NCI-H1694 treated with DMSO at 0.1 percent for 48 hours (cell line): ENCODE data around the gene ENPP3.

Experiments
- DNase-seq: peaks from one replicate; lab custom pipeline; 2025; lab: John Stamatoyannopoulos, UW

The ENPP3 gene

DNA sequence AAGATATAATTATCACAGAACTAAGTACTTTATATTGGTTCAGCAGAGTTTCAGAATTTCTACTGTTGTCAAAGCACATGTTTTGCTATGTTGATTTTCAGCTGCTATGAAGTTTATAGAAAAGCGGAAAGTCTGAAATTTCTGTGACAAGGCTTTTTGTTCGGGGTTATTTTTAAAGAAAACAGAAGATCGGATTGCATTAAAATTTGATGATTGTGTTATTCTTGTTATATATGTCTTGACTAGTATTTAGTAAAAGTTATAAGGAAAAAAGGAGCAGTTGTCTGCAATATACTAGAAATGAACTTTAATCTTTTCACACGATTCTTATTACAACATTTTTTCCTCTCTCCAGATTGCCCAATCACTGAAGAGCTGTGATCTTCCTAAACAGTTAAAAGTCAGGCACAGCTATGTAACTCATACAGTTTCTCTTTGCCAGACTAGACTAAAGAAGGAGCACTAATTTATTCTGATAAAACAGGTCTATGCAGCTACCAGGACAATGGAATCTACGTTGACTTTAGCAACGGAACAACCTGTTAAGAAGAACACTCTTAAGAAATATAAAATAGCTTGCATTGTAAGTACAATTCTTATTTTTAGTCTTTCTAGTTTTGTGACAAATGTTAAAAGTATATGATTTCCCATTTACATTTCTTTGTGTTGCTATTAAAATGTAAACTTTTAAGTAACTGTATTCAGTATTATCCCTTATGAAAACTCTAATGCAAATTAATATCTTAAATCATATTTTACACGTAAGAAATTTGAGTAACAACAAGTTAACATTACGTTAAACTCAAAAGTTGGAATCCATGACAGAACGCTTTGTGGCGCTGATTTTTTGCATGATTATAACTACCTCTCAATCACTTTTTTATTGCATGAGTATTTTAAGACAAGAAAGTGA, at the start of gene ENPP3:
ENPP3 (plus strand) TSS at position 423 of the 913 bp plus-strand sequence; CDS start at position 506, 83 bp downstream.
- no peak for DNase-seq

DNA sequence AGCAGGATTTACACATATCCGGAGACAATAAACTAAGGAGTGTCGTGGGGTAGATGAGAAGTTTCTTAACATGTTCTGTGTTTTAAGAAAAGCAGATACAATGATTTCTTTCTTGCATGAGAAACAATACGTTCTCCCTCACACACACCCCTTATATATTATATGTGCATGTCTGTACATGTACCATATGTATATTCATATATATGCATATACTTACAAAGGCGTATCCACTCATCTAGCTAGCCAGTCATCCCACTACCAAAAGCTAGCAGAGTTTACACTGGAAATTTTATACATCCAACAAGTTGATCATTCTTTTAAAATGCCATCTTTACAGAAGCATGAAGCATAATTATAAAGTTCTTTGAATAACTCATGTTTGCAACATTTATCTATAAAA, 49.2 kb upstream of the ENPP3 start:
- DNase-seq, result no peak

DNA sequence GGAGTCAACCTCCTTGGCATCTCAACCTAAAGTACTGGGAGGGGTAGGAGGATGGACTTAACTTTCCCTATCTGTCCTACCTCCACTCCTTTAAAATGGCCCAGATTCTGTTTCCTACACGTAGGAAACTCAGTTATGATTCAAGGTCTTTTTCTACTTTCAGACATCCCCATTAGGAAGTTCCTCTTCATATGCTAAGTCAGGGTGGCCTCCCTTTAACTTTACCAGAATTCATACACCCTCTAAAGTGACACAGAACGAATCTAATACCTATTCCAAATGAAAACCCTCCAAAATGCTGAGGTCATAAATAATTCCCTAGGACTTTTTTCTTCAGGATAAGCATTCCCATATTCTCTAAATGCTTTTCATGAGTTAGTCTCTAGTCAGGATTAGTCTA, 48.5 kb upstream of the ENPP3 start:
- no peak for DNase-seq

DNA sequence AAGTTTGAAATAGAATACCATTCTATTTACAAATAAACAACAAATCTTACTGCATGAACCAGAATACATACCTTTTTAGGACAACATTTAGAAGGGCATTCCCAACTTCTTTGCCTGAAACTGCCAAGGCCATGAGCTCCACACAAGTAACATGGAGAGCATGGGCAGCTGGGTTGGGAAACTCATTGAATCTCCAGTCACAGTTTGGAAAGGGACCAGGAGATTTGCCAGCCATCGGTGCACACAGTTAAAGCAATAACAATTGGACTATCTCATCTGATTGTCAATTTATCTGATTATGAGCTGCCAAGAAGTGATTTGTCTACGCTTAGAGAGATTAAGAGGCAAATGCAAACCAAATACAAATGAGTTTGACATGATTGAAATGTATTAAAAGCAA, 44.2 kb upstream of the ENPP3 start:
- DNase-seq, result no peak

DNA sequence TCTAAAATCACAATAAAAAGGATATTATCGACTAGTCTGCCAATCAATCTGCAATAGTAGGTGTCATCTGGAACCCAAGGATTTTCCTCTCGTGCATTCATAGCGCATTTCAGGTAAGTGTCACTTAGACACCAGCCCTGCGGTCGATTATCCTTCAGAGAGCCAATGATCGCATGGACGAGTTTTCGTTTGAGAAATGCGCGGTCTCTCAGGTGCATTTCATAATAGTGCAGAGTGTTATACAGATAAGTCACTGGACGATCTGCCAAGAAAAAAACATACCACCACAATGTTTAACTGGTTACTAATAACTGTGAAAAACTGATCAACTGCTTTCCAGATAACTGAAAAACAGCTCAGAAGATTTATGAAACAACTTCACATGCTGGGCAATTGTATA, 43.0 kb upstream of the ENPP3 start:
- no peak for DNase-seq

DNA sequence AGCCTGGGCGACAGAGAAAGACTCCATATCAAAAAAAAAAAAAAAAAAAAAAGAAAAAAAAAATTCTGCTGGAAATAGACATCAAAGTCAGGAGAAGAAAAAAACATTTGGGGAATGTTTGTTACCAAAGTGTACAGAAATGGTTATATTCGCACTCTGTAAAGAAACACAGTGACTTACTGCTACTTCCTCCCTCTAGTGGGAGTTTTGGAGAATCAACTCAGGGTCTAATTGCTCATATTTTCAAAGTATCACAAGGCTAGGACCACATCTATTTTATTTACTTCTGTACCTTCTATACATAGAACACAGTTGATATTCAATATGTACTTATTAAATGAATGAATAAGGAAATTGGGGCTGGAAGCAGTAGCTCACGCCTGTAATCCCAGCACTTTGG, 39.7 kb upstream of the ENPP3 start:
- DNase-seq, result no peak

DNA sequence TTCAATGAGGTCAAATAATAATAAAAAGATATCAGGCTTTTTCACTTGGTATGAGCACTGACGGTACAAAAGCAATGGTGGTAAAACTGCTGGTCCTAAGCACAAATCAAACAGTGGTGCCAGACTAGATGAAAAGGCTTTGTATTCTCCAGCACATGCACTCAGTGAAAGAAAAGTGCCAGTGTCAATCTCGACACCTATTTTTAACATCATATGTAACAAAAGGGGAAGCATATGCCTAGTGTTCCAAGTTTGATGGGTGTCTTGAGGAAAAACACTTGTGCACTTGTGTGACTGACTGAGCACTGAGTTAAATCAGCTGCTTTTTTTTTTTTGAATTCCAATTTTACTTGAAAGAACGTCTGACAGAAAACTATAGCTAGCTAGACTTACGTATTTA, 36.4 kb upstream of the ENPP3 start:
- no peak for DNase-seq

DNA sequence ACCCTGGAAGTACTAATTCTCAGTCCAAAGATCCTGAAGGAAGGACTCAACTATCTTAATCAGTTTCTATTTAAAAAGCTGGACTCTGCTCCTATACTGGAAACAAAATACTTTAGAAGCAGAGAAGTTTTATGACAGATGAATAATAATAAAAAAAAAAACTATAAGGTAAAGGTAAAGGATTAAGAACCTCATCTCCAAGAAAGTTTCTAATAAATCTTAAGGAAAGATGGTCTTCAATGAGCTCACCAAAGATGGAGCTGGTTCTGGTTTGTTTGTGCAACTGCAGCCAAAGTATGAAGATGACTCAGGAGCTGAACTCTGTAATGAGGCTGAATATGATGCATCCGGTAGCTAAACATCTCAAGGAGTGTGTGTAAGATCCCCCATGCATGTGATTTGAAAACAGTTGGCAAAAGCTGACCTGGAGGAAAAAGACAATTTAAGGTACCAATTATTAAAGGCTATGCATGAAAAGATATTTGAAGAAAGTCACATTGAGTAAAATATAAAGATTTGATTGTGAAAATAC, 34.3 kb upstream of the ENPP3 start:
- DNase-seq, result no peak

DNA sequence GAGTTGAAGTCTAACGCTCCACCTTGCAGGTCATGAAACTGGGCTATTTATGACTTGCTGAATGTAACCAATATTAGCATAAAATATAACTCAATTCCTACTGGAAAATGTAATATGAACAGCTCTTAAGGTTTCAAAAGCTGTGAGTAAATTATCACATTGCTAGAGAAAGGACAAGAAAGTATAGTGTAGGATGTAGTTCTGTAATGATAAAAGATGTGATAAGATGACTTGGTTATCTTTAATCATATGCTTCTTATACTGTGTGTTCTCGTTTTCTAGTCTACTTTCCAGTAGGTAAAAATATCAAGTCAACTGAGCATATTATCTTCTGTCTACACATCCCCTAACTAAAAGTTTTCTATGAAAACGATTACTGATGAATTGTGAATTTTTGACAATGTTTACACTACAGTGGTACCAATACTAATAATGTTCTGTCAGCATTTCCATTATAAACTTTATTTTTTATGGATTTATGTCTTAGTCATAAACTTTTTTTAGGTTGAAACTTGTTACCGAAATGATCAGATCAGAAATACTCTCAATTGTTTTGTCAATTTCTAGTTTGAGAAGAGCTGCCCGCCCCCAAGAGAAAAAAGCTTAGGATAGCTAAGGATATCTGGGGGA, 23.7 kb upstream of the ENPP3 start:
- no peak for DNase-seq

DNA sequence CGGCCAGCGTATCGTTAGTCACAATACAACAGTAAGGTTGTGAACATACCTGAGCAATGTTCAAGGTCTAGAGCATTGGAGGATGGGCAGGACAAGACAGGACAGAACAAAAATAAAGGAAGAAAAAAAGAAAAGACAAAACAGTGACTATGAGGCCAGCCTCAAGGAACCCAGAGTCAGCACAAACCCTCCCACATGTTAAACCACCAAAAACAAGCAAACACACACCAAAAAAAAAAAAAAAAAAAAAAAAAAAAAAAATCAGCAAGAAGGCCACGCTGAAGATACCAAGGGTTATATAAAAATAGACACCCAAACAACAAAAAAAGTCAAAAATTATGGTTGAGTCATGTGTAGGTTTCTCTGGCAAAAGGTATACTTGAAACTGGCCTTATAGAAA, 21.8 kb upstream of the ENPP3 start:
- no peak for DNase-seq

DNA sequence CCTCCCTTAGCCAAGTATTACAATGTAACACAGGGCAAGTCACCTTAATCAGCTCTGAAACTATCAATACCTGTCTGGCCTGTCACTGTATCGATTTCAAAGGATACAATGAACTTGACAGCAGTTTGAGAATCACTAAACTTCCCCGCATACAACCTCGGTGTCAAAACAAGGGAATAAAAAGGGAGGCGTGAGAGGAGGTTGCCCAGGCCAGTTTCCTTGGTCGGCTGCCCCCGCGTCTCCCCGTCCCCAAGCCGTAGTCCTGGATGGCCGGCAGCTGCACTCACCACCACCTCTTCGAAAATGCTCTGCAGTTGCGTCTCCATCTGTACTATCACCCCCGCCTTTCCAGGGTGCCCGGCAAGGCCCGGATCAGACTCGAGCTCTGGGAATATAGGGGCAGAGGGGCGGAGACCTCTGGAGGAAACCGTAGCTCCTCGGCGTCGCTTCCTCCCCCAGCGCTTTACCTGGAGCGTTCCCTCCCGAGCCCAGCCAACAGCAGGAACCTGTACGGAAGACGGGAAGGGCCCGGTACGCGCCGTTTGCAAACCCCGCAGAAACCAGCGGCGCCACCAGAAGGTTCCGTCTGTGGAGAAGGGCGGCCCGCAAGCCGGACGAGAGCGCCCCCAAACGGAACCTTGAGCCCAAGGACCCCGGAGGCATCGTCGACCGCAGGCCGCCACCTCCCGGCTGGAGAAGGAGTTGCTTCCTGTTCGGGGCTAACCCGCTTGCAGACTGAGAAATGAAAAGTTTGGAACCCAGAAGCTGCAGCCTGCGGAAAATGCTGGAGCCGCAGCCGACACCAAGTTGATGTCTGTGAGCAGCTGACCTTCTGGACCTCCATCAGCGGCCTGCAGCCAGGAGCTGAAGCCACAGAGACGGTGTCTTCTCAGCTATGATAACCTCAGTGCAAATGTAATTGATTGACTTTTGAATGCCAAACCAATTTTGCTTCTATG, 9.1 kb upstream of the ENPP3 start, which contains the start of gene MED23:
MED23 (minus strand) TSS at position 519 of the 959 bp plus-strand sequence; CDS start at position 326, 193 bp downstream.
- DNase-seq, result peak; percentile 79

DNA sequence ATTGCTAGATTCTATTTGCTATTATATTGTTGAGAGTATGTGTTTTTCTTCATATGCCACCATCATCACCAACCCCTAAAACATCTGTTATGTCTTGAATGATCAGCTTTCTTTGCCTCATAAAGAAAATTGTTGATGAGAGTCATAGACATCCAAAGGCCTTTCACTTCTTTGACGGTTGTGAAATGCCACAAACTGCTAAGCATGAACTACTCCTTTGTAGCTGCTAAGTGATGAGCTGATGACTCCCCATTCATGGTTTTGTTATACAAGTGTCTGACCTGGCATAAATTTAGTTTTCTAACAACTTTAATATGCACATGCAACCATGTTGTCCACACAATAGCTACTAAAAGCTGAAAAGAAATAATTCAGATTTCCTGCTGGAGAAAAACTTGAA, 8.4 kb upstream of the ENPP3 start:
- DNase-seq, result no peak

DNA sequence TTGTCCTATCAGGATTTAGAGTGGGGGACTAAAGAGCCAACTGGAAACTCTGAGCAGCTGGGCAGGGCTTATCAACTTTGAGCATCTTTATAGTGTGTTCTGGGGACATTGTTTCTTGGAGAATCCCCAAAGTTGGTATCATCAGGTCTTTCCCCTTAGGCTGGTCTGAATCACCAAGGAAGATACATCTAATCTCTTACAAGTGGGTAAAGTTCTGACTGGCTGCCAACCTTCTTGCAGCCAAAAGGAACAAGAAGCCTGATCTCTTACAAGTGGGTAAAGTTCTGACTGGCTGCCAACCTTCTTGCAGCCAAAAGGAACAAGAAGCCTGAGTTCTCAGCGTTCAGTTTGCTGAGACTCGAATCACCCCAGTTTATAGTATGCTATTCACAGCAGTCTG, 7.5 kb upstream of the ENPP3 start:
- DNase-seq, result no peak

DNA sequence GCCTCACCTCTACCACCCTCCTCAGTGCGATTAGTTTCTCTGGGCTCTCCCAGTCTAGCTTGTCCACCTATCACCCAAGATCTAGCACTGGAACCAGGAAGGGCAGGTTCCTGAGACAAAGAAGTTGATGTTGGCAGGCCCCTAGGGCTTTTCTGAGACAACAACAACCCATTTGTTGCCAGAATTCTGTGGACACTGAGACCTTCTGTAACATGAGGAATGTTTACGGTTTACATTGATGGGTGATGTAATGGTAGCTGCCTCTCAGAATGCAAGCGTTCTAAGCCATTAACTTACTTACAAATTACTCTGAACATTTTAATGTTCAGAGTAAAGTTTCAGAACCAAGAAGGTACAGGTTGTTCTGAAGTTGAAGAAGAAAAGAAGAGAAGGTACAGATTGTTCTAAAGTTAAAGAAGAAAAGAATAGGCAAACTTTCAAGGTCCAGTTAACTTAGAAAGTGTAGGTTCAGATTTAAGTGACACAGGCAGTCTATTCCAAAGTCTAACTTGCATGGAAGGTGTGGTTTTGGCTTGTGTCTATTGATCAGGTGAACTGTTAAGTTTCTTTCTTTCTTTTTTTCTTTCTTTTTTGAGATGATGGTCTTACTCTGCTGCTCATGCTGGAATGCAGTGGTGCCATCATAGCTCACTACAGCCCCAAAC, 5.3 kb upstream of the ENPP3 start:
- no peak for DNase-seq

DNA sequence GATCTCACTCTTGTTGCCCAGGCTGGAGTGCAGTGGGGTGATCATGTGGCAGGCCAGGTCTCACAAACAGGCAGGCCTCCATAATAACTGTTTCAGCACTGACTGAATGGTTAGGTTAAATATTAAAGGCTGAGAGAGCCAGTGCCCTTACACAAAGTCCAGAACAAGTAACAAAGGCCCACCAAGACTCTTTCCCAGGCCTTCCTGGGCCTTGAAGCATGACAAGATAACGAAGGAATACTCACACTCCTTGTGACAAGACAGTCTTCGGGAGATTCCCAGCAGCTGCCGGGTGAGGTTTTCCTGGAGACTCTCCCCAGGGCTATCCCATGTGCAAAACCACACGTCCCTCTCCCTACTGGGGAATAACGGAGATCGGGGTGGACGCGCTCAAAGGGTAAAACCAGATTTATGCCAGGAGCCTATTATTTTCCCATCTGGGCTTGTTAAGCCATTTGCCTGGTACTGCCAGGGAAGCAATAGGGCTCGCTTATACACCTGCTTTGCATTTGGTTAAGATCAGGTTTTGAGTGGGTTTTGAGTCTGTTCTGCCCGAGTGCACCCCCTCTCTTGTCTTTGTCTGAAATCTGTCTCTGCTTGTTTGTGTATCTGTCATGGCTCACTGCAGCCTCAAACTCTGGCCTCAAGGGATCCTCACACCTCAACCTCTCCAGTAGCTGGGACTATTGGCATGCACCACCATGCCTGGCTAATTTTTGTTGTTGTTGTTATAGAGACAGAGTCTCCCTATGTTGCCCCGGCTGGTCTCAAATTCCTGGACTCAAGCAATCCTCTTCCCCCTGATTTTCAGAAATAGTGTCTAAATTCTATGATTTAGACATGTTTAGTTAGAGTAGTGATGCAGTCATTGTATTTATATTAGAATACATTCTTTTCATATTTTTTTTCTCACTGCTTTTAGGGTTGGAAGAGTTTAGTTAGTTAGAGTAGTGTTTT, 1.4 kb upstream of the ENPP3 start:
- no peak for DNase-seq

DNA sequence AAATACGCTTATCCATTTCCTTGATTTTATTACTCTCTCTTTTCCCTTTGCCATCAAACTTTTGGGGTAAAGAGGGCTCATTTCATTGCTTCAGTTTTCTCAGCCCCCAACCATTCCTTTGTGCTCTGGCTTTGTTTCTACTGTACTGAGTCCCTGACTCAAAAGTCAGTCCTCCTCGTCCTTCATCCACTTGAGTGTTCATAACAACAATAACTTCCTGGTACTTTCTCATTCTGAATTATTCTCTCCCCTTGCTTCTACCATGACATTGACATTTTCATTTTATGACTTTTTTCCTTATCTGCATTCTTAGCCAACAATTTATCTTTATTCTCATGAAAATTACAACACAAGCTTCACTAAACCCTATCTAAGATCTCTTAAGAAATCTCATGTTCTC, 911 bp downstream of the ENPP3 start:
- no peak for DNase-seq

DNA sequence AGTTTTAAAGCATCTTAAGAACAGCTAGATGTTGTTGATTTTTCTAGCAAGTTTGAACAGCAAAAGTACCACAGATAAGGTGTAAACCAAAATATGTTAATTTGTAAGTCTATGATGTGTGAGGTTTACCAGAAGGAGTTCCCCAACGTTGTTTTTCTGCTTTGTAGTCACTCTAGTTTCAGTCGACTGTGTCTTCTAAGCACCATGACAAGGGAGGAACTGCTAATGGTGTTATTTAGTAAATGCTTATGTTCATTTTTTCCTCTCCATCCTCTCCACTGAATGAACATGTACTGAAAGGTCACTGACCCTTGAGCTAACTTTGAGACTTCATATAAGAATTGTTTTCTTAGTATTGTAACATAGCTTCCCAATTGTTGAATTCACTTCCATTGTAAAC, 3.0 kb downstream of the ENPP3 start:
- DNase-seq, result no peak

DNA sequence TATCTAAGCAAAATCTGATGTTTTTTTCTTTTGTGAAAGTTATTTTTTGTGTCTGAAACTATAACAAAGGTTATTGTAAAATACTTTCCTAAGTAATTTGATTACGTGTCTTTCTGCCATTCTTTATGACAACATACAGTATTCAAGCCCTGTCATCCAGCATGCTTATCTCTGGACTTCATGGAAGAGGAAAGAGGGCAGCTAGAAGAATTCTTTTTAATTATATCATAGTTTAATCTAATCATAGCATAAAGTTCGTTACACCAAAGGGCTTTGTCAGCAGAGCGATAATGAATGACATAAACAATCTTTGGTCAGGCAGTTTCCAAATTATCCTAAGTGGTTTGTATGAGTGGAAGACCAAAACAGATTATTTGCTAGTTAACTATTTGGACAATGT, 3.5 kb downstream of the ENPP3 start:
- no peak for DNase-seq

DNA sequence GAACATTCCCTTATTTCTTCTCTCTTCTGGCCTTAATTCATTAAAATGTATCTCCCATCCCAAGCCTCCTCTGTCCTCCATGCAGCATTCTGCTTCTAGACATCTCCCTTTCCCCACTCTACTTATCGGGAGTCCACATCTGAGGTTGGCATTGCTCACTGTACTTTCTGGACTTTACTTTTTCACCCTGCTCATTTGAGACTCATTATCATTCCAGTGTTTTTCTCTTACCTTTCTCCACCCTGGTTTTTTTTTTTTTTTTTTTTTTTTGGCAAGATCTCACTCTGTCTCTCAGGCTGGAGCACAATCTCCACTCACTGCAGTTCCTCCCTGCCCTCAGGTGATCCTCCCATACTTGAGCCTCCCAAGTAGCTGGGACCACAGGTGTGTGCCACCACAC, 4.5 kb downstream of the ENPP3 start:
- no peak for DNase-seq

DNA sequence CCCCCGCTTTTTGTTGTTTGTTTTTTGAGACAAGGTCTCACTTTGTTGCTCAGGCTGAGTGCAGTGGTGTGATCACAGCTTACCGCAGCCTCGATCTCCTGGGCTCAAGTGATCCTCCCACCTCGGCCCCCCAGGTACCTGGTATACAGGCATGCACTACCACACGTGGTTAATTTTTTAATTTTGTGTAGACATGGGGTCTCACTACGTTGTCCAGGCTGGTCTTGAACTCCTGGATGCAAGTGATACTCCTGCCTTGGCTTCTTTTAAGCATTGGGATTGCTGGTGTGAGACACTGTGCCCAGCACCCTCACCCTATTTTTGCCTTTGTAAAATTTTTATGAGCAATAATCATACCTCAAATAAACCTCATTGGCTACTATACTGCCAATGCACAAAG, 5.5 kb downstream of the ENPP3 start:
- no peak for DNase-seq
